Memory B cell (primary cell): ENCODE measurements around the gene MAPKAPK2.

Experiments used
- ATAC-seq: fragments of 150-1000 bp; cut with Tn5 transposase; 2 replicates; pipeline ENCODE4 v1.10.0; 2021; ENCODE audit warnings: low read depth, mild to moderate bottlenecking, moderate library complexity
- DNase-seq, 2 donors: peaks; one replicate each; pipeline ENCODE4 v3.0.0; 2022; ENCODE audit warnings: low spot score in 2 of 2
- H3K27ac Mint-ChIP-seq: one replicate; pipeline ENCODE4 v1.8.0; 2022; ENCODE audit warnings: mild to moderate bottlenecking, moderate library complexity, mixed read lengths
- H3K27me3 Mint-ChIP-seq: one replicate; pipeline ENCODE4 v1.8.0; 2022; ENCODE audit warnings: mixed read lengths
- H3K36me3 Mint-ChIP-seq: one replicate; pipeline ENCODE4 v1.8.0; 2022; ENCODE audit warnings: mild to moderate bottlenecking, mixed read lengths
- H3K4me1 Mint-ChIP-seq: one replicate; pipeline ENCODE4 v1.8.0; 2022; ENCODE audit warnings: mixed read lengths
- H3K4me3 Mint-ChIP-seq: one replicate; pipeline ENCODE4 v1.8.0; 2022; ENCODE audit warnings: mild to moderate bottlenecking, moderate library complexity, mixed read lengths
- H3K9me3 Mint-ChIP-seq: one replicate; pipeline ENCODE4 v1.8.0; 2022; ENCODE audit warnings: mixed read lengths

The MAPKAPK2 gene

DNA sequence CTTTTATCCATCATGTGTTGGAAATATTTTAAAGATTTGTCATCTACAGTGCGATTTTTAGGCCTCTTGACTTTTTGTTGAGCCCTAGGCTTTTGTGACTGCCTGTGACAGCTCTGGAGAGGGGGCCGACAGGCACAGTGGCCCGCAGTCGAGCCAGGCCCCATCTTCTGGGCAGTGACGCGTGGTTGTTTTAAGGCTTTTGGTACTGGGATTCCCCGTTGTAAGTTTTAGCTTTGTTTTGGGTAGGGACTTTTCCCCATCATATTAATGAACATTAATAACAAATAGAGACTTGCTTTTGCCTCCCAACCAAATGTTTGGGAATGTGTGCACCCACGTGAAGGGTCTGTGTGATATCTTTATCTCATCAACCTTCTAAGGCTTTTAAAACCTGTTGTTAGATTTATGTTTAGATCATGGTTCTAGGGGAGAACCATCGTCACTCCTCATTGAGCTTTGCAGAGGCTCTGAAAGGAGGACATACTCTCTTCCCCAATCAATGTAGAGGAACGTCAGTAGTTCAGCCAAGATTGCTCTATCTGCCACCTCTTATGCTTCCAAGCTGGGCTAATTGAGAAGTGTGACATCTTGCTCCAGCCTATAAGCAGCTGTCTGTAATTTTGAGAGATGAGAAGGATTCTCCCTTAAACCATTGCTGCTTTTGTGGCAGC lies 34.6 kb downstream of the MAPKAPK2 start:
- ATAC-seq (peak; percentile 85), DNase-seq (peak in 1 of 2 donors; percentile 49)
- peak overlapping the region; percentile 46 for H3K4me3 Mint-ChIP-seq
- H3K27me3 Mint-ChIP-seq: no peaks in the 10 kb centered on the region
- H3K4me1 Mint-ChIP-seq: peaks cover 63% of the 10 kb centered on the region
- peak overlapping the region; percentile 96 for H3K27ac Mint-ChIP-seq
- H3K36me3 Mint-ChIP-seq: peaks cover 2% of the 10 kb centered on the region
- H3K9me3 Mint-ChIP-seq: no peaks in the 10 kb centered on the region

DNA sequence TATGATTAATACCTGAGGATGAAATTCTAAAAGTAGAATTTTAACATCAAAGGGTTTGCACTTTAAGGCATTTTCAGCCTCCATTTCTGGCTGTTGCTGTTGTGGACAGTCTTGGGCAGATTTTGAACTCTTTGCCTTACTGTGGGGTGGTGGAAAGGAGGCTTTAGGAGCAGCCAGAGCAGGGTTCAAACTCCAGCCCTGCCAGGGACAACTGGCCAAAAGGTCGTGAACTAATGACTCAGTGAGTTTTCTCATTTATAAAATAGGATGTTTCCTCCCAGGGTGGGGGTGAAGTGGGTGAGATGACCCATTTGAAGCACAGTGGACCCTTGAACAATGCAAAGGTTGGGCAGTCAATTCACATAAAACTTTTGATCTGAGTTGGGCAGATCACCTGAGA lies 36.7 kb downstream of the MAPKAPK2 start:
- Mint-ChIP-seq H3K9me3 (no peaks in the 10 kb centered on the region), H3K27ac (peak overlapping the region; percentile 79), H3K4me3 (no peak overlapping the region), H3K36me3 (peaks cover 2% of the 10 kb centered on the region), H3K4me1 (peaks cover 63% of the 10 kb centered on the region), H3K27me3 (no peaks in the 10 kb centered on the region)
- DNase-seq (no peak), ATAC-seq (no peak)

DNA sequence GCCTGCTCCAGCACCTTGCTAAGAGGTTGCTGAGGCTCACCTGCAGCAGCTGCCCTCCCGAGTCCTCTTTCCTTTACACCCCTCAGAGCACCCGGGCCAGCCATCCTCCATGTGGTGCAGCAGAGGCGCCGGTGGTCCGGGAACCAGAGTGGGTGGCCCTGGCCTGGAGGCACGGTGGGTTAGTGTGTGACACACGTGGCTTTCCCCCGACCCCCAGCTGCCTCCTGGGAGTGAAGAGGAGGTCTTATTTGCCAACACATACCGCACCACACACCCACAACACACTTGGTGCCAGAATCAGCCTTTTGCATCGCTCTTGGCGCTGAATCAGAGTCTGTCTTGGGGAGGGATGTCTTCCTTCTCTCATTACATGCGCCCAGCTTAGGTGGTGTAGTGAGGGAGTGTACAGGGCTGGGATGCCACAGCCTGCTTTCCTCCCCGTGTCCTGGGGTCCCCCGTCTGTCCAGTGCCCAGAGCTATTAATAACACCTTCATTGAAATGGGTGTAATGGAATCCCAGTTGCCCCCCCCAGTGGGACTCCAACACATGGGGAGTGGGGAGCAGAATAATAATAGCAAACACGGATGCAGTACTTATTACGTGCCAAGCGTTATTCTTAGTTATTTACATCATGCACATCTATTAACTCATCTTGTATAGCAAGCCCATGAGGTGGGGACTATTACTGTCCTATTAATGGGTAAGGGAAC lies 38.2 kb downstream of the MAPKAPK2 start:
- DNase-seq (no peak), ATAC-seq (no peak)
- peaks cover 2% of the 10 kb centered on the region for H3K36me3 Mint-ChIP-seq
- H3K27ac Mint-ChIP-seq: no peak overlapping the region
- no peaks in the 10 kb centered on the region for H3K9me3 Mint-ChIP-seq
- no peak overlapping the region for H3K4me3 Mint-ChIP-seq
- peaks cover 55% of the 10 kb centered on the region for H3K4me1 Mint-ChIP-seq
- no peaks in the 10 kb centered on the region for H3K27me3 Mint-ChIP-seq

DNA sequence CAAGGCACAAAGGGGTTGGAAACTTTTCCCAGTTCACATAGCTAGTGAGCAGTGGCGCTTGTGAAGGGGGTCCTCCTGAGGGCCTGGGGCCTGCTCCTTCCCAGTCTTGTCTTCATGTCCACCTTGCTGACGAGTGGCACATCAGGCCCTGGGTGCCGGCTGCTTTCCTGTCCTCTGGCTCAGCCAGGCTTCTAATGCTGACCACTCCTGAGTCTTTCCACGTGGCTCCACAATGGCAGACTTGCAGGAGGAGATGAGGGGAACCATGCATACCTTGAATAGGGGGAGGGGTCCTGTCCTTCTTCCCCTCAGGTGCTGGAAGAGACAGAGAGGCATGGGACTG lies 38.7 kb downstream of the MAPKAPK2 start:
- H3K27me3 Mint-ChIP-seq: no peaks in the 10 kb centered on the region
- H3K4me3 Mint-ChIP-seq: no peak overlapping the region
- H3K9me3 Mint-ChIP-seq: no peaks in the 10 kb centered on the region
- peaks cover 54% of the 10 kb centered on the region for H3K4me1 Mint-ChIP-seq
- H3K27ac Mint-ChIP-seq: no peak overlapping the region
- peaks cover 2% of the 10 kb centered on the region for H3K36me3 Mint-ChIP-seq
- no peak for DNase-seq
- no peak for ATAC-seq

DNA sequence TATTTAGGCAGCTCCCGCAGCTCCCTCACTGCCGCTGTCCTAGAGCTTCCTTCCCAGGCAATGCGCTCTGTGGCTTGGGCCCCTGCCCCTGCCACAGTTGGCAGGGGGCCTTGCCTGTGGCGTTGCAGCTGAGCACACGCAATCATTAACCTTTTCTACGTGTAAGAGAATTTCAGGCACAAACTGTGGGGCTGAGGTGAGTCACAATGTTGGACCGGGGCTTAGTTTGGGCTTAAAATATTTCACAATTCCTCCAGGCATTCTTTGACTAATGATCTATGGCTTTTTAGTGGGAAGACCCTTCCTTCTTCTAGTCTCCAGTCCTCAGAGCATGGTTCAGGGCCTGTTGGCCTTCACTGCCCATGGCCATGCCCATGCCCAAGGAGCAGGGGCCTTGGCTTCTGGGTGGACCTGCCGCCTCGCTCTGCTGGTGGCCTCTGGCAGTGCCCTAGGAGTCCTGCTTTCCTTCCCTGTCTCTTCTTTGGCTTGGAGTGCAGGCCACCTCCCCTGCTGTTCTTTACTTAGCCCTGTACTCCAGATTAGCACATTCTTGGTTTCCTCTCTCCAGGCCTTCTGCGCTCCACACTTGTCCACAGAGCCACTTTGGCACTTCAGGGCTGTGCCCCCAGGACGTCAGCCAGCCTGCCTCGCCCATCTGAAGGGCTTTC lies 39.2 kb downstream of the MAPKAPK2 start:
- ATAC-seq (no peak), DNase-seq (no peak)
- no peaks in the 10 kb centered on the region for H3K27me3 Mint-ChIP-seq
- no peak overlapping the region for H3K27ac Mint-ChIP-seq
- peaks cover 2% of the 10 kb centered on the region for H3K36me3 Mint-ChIP-seq
- peaks cover 50% of the 10 kb centered on the region for H3K4me1 Mint-ChIP-seq
- H3K9me3 Mint-ChIP-seq: no peaks in the 10 kb centered on the region
- H3K4me3 Mint-ChIP-seq: no peak overlapping the region

DNA sequence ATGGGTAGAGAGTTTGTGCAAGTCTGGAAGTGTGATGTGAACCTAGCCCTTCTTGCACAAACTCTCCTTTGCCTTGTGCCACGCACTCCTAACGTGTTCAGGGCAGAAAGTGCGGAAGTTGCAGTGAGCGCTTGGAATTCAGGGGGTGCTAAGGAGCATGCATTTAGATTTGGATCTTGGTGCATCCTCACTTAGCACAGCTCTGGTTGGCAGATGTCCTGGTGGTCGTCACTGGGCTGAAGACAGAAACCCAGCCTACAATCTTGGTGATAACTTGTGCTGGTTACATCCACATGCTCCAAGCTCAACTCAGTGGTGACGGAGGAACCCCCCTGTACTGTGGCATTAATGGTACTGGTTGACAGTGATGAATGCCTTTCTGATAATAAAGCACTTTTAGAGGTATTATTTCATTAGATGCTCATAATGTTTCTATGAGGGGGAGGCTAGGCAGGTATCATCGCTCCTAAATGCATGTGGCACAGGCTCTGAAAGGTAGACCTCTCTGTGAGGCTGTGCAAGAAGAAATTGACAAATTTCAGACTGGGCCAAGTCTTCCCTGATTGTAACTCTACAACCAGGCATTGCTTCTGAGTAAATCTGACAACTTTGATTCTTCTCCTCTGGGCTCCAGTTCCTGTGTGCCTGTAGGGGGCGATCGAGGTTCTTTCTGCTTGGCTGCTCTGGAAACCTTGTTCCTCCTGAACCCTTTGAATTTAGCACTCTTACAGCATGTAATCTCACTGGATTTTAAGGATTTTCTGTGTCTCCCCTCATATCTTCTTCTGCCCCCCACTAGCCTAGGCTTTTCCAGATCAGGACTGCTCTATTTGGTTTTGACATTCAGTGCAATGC lies 40.6 kb downstream of the MAPKAPK2 start:
- Mint-ChIP-seq H3K36me3 (peaks cover 5% of the 10 kb centered on the region), H3K27me3 (no peaks in the 10 kb centered on the region), H3K4me1 (peaks cover 42% of the 10 kb centered on the region), H3K4me3 (no peak overlapping the region), H3K27ac (no peak overlapping the region), H3K9me3 (no peaks in the 10 kb centered on the region)
- DNase-seq (peak; percentile 38 to 48), ATAC-seq (peak; percentile 59)

DNA sequence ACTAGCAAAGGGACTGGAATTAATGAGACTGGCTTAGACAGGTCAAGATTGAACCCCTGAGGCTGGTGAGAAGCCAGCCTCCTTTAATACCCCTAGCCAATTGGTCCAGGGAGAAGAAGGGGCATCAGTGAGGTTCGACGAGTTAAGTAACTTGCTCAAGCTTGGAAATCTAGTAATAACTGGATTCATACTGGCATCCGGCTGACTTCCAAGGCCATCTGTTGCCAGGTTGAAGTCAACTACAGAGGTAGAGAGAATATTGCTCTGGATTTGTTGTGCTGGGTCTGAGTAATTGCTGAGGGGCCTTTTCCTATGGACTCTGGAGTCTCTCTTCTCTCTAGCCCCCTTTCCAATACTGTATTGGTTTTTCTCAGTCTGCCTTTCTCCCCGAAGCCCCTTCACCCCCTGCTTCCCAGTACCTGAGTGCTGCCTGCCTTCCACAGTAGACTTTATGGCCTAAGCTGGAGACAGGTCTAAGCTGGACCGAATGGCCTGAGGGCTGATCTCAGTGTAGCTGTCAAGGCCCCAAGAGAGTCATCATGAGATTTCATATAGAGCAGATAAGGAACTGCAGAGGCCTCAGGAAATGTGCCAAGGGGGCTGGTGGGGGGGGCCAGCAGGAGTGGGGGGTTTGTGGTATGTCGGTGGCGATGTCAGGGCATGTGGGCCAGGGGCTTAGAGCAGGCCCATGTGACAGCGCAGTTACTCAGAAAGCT lies 43.4 kb downstream of the MAPKAPK2 start:
- H3K36me3 Mint-ChIP-seq: peaks cover 12% of the 10 kb centered on the region
- ATAC-seq (no peak), DNase-seq (no peak)
- H3K27ac Mint-ChIP-seq: peak overlapping the region; percentile 9
- H3K4me3 Mint-ChIP-seq: no peak overlapping the region
- H3K9me3 Mint-ChIP-seq: no peaks in the 10 kb centered on the region
- no peaks in the 10 kb centered on the region for H3K27me3 Mint-ChIP-seq
- H3K4me1 Mint-ChIP-seq: peaks cover 33% of the 10 kb centered on the region

DNA sequence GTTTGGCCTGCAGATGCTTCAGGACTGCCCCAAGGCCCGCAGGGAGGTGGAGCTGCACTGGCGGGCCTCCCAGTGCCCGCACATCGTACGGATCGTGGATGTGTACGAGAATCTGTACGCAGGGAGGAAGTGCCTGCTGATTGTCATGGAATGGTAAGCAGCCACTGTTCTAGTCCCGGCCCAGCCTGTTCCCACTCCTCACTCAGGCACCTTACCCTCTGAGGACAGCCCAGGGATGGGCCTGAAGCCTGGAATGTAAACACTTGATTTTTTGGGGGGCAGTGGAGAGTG lies 43.9 kb downstream of the MAPKAPK2 start:
- ATAC-seq (no peak), DNase-seq (no peak)
- Mint-ChIP-seq H3K9me3 (no peaks in the 10 kb centered on the region), H3K4me3 (no peak overlapping the region), H3K36me3 (peaks cover 12% of the 10 kb centered on the region), H3K27ac (peak overlapping the region; percentile 9), H3K4me1 (peaks cover 29% of the 10 kb centered on the region), H3K27me3 (no peaks in the 10 kb centered on the region)

DNA sequence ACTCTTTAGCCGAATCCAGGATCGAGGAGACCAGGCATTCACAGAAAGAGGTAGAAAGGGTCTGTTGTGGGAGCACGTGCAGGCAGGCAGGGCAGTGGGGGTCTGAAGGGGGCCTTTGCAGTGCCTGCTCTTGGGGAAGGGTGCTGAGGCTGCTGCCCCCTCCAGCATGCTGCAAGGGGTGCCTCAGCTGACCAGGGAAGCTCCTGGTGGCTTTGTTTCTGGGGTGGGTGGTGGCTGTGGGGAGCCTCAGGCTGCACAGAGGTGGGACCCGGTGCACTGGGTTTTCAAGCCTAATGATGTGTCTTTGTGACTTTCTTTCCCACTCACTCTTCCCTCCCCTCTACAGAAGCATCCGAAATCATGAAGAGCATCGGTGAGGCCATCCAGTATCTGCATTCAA lies 44.3 kb downstream of the MAPKAPK2 start:
- DNase-seq (no peak), ATAC-seq (no peak)
- peaks cover 25% of the 10 kb centered on the region for H3K4me1 Mint-ChIP-seq
- no peaks in the 10 kb centered on the region for H3K9me3 Mint-ChIP-seq
- no peak overlapping the region for H3K4me3 Mint-ChIP-seq
- no peaks in the 10 kb centered on the region for H3K27me3 Mint-ChIP-seq
- H3K27ac Mint-ChIP-seq: no peak overlapping the region
- peaks cover 12% of the 10 kb centered on the region for H3K36me3 Mint-ChIP-seq

DNA sequence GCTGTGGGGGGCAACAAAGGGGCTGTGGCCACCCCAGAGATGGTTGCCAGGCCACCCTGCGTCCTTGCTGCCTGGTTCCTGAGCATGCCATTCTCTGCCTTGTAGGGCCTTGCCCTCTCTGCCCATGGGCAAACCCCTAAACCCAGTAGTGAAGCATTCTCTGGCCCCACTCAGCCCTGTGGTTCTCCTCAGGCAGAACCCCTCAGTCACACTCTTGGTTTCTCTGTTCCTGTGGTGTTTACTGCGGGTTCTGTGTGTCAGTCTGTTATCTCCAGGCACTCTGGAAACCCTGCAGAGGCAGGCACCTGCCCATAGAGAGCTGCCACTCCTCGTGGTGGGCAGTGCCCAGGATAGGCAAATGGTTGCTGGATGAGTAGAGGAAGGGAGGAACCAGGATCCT lies 44.8 kb downstream of the MAPKAPK2 start:
- no peak overlapping the region for H3K4me3 Mint-ChIP-seq
- ATAC-seq: no peak

DNA sequence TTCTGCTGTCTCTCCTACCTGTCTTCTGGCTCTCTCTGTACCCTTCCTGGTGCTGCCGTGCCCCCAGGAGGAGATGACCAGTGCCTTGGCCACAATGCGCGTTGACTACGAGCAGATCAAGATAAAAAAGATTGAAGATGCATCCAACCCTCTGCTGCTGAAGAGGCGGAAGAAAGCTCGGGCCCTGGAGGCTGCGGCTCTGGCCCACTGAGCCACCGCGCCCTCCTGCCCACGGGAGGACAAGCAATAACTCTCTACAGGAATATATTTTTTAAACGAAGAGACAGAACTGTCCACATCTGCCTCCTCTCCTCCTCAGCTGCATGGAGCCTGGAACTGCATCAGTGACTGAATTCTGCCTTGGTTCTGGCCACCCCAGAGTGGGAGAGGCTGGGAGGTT lies 47.8 kb downstream of the MAPKAPK2 start:
- Mint-ChIP-seq H3K27me3 (no peaks in the 10 kb centered on the region), H3K27ac (no peak overlapping the region), H3K4me3 (no peak overlapping the region), H3K9me3 (no peaks in the 10 kb centered on the region), H3K36me3 (peaks cover 12% of the 10 kb centered on the region), H3K4me1 (peaks cover 18% of the 10 kb centered on the region)
- DNase-seq (no peak), ATAC-seq (no peak)

More for the DNA sequence above, 44.8 kb downstream of the MAPKAPK2 start:
- Mint-ChIP-seq H3K27ac (peak overlapping the region; percentile 17), H3K4me1 (peaks cover 25% of the 10 kb centered on the region), H3K9me3 (no peaks in the 10 kb centered on the region), H3K27me3 (no peaks in the 10 kb centered on the region), H3K36me3 (peaks cover 12% of the 10 kb centered on the region)
- DNase-seq: no peak

DNA sequence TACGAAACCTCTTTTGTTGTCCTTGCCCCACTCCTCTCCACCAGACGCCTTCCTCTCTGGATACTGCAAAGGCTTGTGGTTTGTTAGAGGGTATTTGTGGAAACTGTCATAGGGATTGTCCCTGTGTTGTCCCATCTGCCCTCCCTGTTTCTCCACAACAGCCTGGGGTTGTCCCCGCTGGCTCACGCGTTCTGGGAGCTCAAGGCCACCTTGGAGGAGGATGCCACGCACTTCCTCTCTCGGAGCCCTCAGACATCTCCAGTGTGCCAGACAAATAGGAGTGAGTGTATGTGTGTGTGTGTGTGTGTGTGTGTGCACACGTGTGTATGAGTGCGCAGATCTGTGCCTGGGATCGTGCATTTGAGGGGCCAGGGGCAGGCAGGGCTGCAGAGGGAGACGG lies 48.3 kb downstream of the MAPKAPK2 start:
- Mint-ChIP-seq H3K27ac (peak overlapping the region; percentile 63), H3K9me3 (no peaks in the 10 kb centered on the region), H3K4me1 (peaks cover 22% of the 10 kb centered on the region), H3K36me3 (peaks cover 12% of the 10 kb centered on the region), H3K27me3 (no peaks in the 10 kb centered on the region), H3K4me3 (no peak overlapping the region)
- ATAC-seq (no peak), DNase-seq (no peak)

DNA sequence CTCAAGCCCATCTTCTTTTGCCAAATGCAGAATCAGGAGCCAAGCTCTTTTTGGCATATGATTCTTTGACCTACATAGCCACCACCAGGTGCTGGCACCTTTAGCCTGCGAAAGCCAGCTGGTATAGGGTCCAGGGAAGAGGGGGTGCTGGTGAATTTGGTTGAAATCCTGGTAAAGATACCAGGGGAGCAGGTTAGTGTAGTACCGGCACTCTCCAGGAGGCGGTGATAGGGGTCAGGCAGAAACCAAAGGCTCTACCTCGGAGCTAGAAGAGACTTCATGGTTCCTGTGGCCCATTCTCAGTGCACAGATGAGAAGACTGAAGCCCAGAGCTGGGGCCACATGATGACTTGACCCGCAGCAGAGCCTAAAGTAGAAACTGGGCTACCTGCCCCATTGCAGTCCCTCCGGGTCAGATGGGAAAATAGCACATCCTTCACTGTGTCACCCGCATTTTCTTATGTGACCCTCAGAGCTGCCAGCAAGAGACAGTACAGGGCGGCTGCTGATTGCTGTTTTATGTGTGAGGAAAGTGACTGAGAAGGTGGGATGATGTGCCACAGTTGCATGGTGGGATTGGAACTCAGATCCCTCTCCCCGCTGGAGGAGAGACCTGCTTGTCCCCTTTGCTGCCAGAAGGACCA lies 49.9 kb downstream of the MAPKAPK2 start:
- Mint-ChIP-seq H3K36me3 (peaks cover 12% of the 10 kb centered on the region), H3K9me3 (no peaks in the 10 kb centered on the region), H3K27me3 (no peaks in the 10 kb centered on the region), H3K4me1 (peaks cover 36% of the 10 kb centered on the region), H3K4me3 (no peak overlapping the region), H3K27ac (peak overlapping the region; percentile 81)
- ATAC-seq: peak; percentile 72
- peak; percentile 82 to 91 for DNase-seq
